ENCODE results near the gene MAP2. TPM values are rescaled to one million over a fixed set of nuclear protein-coding genes. Genes with fewer than 3 reads are reported as not detected.
A peak's percentile ranks its signal among the peaks of the same experiment; 100 is the strongest.

Gene MAP2
- total RNA-seq, 1 donor, result 26.5 TPM

- H3K4me3 ChIP-seq (ENCODE audit: low read depth, low read length), result no peak overlapping the region
- DNase-seq (ENCODE audit: low read depth), result peak; percentile 31
- TF ChIP-seq, protein P1, sequence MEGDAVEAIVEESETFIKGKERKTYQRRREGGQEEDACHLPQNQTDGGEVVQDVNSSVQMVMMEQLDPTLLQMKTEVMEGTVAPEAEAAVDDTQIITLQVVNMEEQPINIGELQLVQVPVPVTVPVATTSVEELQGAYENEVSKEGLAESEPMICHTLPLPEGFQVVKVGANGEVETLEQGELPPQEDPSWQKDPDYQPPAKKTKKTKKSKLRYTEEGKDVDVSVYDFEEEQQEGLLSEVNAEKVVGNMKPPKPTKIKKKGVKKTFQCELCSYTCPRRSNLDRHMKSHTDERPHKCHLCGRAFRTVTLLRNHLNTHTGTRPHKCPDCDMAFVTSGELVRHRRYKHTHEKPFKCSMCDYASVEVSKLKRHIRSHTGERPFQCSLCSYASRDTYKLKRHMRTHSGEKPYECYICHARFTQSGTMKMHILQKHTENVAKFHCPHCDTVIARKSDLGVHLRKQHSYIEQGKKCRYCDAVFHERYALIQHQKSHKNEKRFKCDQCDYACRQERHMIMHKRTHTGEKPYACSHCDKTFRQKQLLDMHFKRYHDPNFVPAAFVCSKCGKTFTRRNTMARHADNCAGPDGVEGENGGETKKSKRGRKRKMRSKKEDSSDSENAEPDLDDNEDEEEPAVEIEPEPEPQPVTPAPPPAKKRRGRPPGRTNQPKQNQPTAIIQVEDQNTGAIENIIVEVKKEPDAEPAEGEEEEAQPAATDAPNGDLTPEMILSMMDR (IDR thresholded peaks at IDR 0.05; ENCODE audit: insufficient read depth, low read length), result no peak
Measured at GRCh38 chr2:209685963-209686362, 262.1 kb downstream of the MAP2 start.

- TF ChIP-seq, protein P1 (IDR thresholded peaks at IDR 0.05; ENCODE audit: insufficient read depth, low read length), result no peak
- DNase-seq (ENCODE audit: low read depth), result no peak
- H3K4me3 ChIP-seq (ENCODE audit: low read depth, low read length), result no peak overlapping the region
Measured at GRCh38 chr2:209686448-209686847, 262.6 kb downstream of the MAP2 start.

GRCh38 chr2:209687323-209687969 lies 263.6 kb downstream of the MAP2 start:
- TF ChIP-seq, protein P1 (IDR thresholded peaks at IDR 0.05; ENCODE audit: insufficient read depth, low read length), result no peak
- no peak for DNase-seq (ENCODE audit: low read depth)
- H3K4me3 ChIP-seq (ENCODE audit: low read depth, low read length), result no peak overlapping the region

- TF ChIP-seq, protein P1 (IDR thresholded peaks at IDR 0.05; ENCODE audit: insufficient read depth, low read length), result no peak
- no peak overlapping the region for H3K4me3 ChIP-seq (ENCODE audit: low read depth, low read length)
- no peak for DNase-seq (ENCODE audit: low read depth)
Measured at GRCh38 chr2:209688385-209688784, 264.5 kb downstream of the MAP2 start.

GRCh38 chr2:209690029-209690754 lies 266.3 kb downstream of the MAP2 start:
- H3K4me3 ChIP-seq (ENCODE audit: low read depth, low read length), result no peak overlapping the region
- no peak for DNase-seq (ENCODE audit: low read depth)
- TF ChIP-seq, protein P1 (IDR thresholded peaks at IDR 0.05; ENCODE audit: insufficient read depth, low read length), result no peak

DNA sequence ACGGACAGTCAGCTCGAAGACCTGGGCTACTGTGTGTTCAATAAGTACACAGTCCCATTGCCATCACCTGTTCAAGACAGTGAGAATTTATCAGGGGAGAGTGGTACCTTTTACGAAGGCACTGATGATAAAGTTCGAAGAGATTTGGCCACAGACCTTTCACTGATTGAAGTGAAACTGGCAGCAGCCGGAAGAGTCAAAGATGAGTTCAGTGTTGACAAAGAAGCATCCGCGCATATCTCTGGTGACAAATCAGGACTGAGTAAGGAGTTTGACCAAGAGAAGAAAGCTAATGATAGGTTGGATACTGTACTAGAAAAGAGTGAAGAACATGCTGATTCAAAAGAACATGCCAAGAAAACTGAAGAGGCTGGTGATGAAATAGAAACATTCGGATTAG lies 270.9 kb downstream of the MAP2 start:
- no peak overlapping the region for H3K4me3 ChIP-seq (ENCODE audit: low read depth, low read length)
- no peak for DNase-seq (ENCODE audit: low read depth)
- TF ChIP-seq, protein P1 (IDR thresholded peaks at IDR 0.05; ENCODE audit: insufficient read depth, low read length), result no peak
